Measurements from ENCODE around the gene REPIN1.

REPIN1 gene

GRCh38 chr7:150388709-150389531, 20.3 kb downstream of the REPIN1 start:
- no peak for DNase-seq (ENCODE audit: low read depth in 1 of 2, low spot score in 1 of 2)

- DNase-seq (ENCODE audit: low read depth in 1 of 2, low spot score in 1 of 2): no peak
These were observed 20.9 kb downstream of the REPIN1 start for GRCh38 chr7:150389532-150389816.

- DNase-seq (ENCODE audit: low read depth in 1 of 2, low spot score in 1 of 2): no peak
These were observed 21.6 kb downstream of the REPIN1 start for GRCh38 chr7:150390205-150390604.

GRCh38 chr7:150393325-150393724, 24.7 kb downstream of the REPIN1 start:
- no peak for DNase-seq (ENCODE audit: low read depth in 1 of 2, low spot score in 1 of 2)

- DNase-seq (ENCODE audit: low read depth in 1 of 2, low spot score in 1 of 2): no peak
These were observed 27.8 kb downstream of the REPIN1 start for GRCh38 chr7:150396426-150396825.

GRCh38 chr7:150396851-150397260, 28.2 kb downstream of the REPIN1 start:
- no peak for DNase-seq (ENCODE audit: low read depth in 1 of 2, low spot score in 1 of 2)

- DNase-seq (ENCODE audit: low read depth in 1 of 2, low spot score in 1 of 2): no peak
These were observed 28.9 kb downstream of the REPIN1 start for GRCh38 chr7:150397346-150398107.

GRCh38 chr7:150398108-150398964, 29.7 kb downstream of the REPIN1 start:
- DNase-seq (ENCODE audit: low read depth in 1 of 2, low spot score in 1 of 2): no peak

GRCh38 chr7:150398965-150399320, 30.3 kb downstream of the REPIN1 start:
- DNase-seq (ENCODE audit: low read depth in 1 of 2, low spot score in 1 of 2): no peak

GRCh38 chr7:150399421-150400007, 30.9 kb downstream of the REPIN1 start:
- DNase-seq (ENCODE audit: low read depth in 1 of 2, low spot score in 1 of 2): no peak

GRCh38 chr7:150400008-150400787, 31.6 kb downstream of the REPIN1 start:
- DNase-seq (ENCODE audit: low read depth in 1 of 2, low spot score in 1 of 2): no peak

- DNase-seq (ENCODE audit: low read depth in 1 of 2, low spot score in 1 of 2): no peak
These were observed 32.3 kb downstream of the REPIN1 start for GRCh38 chr7:150400788-150401423.

GRCh38 chr7:150401424-150401790, 32.8 kb downstream of the REPIN1 start:
- no peak for DNase-seq (ENCODE audit: low read depth in 1 of 2, low spot score in 1 of 2)

GRCh38 chr7:150401861-150402631, 33.4 kb downstream of the REPIN1 start:
- DNase-seq (ENCODE audit: low read depth in 1 of 2, low spot score in 1 of 2): no peak

- no peak for DNase-seq (ENCODE audit: low read depth in 1 of 2, low spot score in 1 of 2)
These were observed 34.2 kb downstream of the REPIN1 start for GRCh38 chr7:150402671-150403321.

GRCh38 chr7:150403376-150404171, 35.0 kb downstream of the REPIN1 start:
- DNase-seq (ENCODE audit: low read depth in 1 of 2, low spot score in 1 of 2): no peak

- DNase-seq (ENCODE audit: low read depth in 1 of 2, low spot score in 1 of 2): no peak
These were observed 35.7 kb downstream of the REPIN1 start for GRCh38 chr7:150404172-150404804.

Data from activated CD4-positive, alpha-beta T cell treated with anti-CD3 and anti-CD28 coated beads, Interleukin-2, amount 50 U/mL, for 24 hours (primary cell).